Body of pancreas (tissue), 4 donors: Measurements from ENCODE around the gene STEAP1B. TPM values are rescaled to one million over a fixed set of nuclear protein-coding genes. Genes with fewer than 3 reads are reported as not detected.
"Not testable (repeated sequence)": the region's sequence is repeated elsewhere in the genome, so short reads cannot be mapped to it uniquely, and the experiment has no call there.

Experiments
- ATAC-seq: fragments of 150-250 bp; one replicate; pipeline ENCODE4 v1.9.1; 2016
- DNase-seq, 4 donors: peaks; one replicate each; pipeline ENCODE4 v3.0.0-alpha.2; 2019
- H3K27ac ChIP-seq, 4 donors: fragments of 200-600 bp; sonication (generic); 1 replicate in 3 of 4; 2 replicates in 1 of 4; pipeline versions ENCODE4 v1.5.1 to v1.6.1; 2016 to 2019; ENCODE audit warnings: mild to moderate bottlenecking in 1 of 4, mixed read lengths in 1 of 4, moderate library complexity in 1 of 4
- H3K27me3 ChIP-seq, 2 donors: fragments of 200-600 bp; sonication (generic); one replicate each; pipeline ENCODE4 v1.6.0; 2016; ENCODE audit warnings: mild to moderate bottlenecking in 1 of 2
- H3K36me3 ChIP-seq, 2 donors: fragments of 200-600 bp; sonication (generic); replicated peaks in 1 of 2; 2 replicates each; pipeline ENCODE4 v1.5.1; 2016; ENCODE audit warnings: low read depth in 2 of 2; ENCODE audit not compliant: insufficient read depth in 1 of 2
- H3K4me1 ChIP-seq: fragments of 200-600 bp; sonication (generic); one replicate; pipeline ENCODE4 v1.6.0; 2016
- H3K4me3 ChIP-seq, 2 donors: fragments of 200-600 bp; sonication (generic); 1 replicate in 1 of 2; 2 replicates in 1 of 2; pipeline ENCODE4 v1.5.1; 2016 to 2019
- H3K9me3 ChIP-seq, 3 donors: fragments of 200-600 bp; sonication (generic); 1 replicate in 2 of 3; 2 replicates in 1 of 3; pipeline ENCODE4 v1.5.1; 2016
- CTCF ChIP-seq, 7 experiments: fragments of 450-650 bp in 4 of 7; fragments of 200-600 bp in 3 of 7; sonication (generic) in 3 of 7; IDR thresholded peaks; one replicate each; pipeline ENCODE4 v1.5.1; 2016 to 2019; ENCODE audit warnings: antibody characterized with exemption in 7 of 7
- POLR2A ChIP-seq, 3 donors: fragments of 450-650 bp; IDR thresholded peaks; one replicate each; pipeline ENCODE4 v1.6.1; 2016; ENCODE audit warnings: antibody characterized with exemption in 3 of 3, mild to moderate bottlenecking in 2 of 3
- WGBS, 2 donors: methylation state at CpG; one replicate each; pipeline ENCODE4 v1.1.5; 2017; 5-methylcytosine and 5-hydroxymethylcytosine counted together
- intact Hi-C: fragments of 100-400 bp; cut with DNase I; formaldehyde crosslinking; loops from one replicate; pipeline ENCODE4 v1.15.1; 2023
- total RNA-seq, 2 donors: library from RNA; depleted of rRNA; stranded (reverse); fragments of >200 nt; gene quantifications; one replicate each; pipeline ENCODE4 v1.1.0, GENCODE V29; 2016

STEAP1B gene
- 1 to 10 TPM in 1 of 2 donors, not detected in 1; 1.3 TPM for total RNA-seq

- intact Hi-C loops, H3K9me3 ChIP-seq, H3K4me3 ChIP-seq, H3K27me3 ChIP-seq, H3K4me1 ChIP-seq, H3K36me3 ChIP-seq, H3K27ac ChIP-seq: not testable (repeated sequence)
- DNase-seq (peak; percentile 82 to 85 (median 84)), ATAC-seq (peak; percentile 93)
- TF ChIP-seq CTCF (IDR thresholded peaks at IDR 0.05), result peak; percentile 57 to 78 (median 74)
- 11 to 27% methylated on average over 18 to 45 of the region's 55 CpGs for WGBS, 2 donors
These were observed at the start of gene STEAP1B for GRCh38 chr7:22499888-22500689. TSS of gene STEAP1B (minus strand) at chr7:22500188. CDS start at chr7:22494855, 5,333 bp downstream.

- H3K9me3 ChIP-seq, result no peaks in the 10 kb centered on the region
- WGBS, 2 donors, result 74 to 86% methylated on average over 5 of the region's 5 CpGs
- H3K27me3 ChIP-seq, result peaks cover 0 to 7% of the 10 kb centered on the region in 2 donors
- no peak for ATAC-seq
- no peaks in the 10 kb centered on the region for H3K36me3 ChIP-seq
- no peak for DNase-seq
- H3K4me1 ChIP-seq, result peaks cover 10% of the 10 kb centered on the region
- intact Hi-C loops, result no loop called here
- TF ChIP-seq POLR2A (IDR thresholded peaks at IDR 0.05) (no peak), CTCF (IDR thresholded peaks at IDR 0.05) (no peak)
- H3K4me3 ChIP-seq, result no peak overlapping the region
- no peak overlapping the region for H3K27ac ChIP-seq
These were observed 49.1 kb upstream of the STEAP1B start for GRCh38 chr7:22549051-22549450.

- ATAC-seq, result no peak
- Histone ChIP-seq H3K4me3 (no peak overlapping the region), H3K27me3 (peaks cover 0 to 7% of the 10 kb centered on the region in 2 donors), H3K9me3 (no peaks in the 10 kb centered on the region), H3K27ac (no peak overlapping the region), H3K36me3 (no peaks in the 10 kb centered on the region), H3K4me1 (peaks cover 10% of the 10 kb centered on the region)
- intact Hi-C loops, result no loop called here
- DNase-seq, result no peak
- TF ChIP-seq CTCF (IDR thresholded peaks at IDR 0.05) (no peak), POLR2A (IDR thresholded peaks at IDR 0.05) (no peak)
- WGBS, 2 donors, result 58 to 70% methylated on average over 1 of the region's 1 CpG
These were observed 48.3 kb upstream of the STEAP1B start for GRCh38 chr7:22548313-22548712.

- H3K9me3 ChIP-seq, result no peaks in the 10 kb centered on the region
- DNase-seq (no peak), ATAC-seq (no peak)
- H3K36me3 ChIP-seq, result no peaks in the 10 kb centered on the region
- TF ChIP-seq CTCF (IDR thresholded peaks at IDR 0.05) (no peak), POLR2A (IDR thresholded peaks at IDR 0.05) (no peak)
- peaks cover 0 to 7% of the 10 kb centered on the region in 2 donors for H3K27me3 ChIP-seq
- 58 to 63% methylated on average over 3 of the region's 3 CpGs for WGBS, 2 donors
- intact Hi-C loops, result no loop called here
- no peak overlapping the region for H3K4me3 ChIP-seq
- peaks cover 10% of the 10 kb centered on the region for H3K4me1 ChIP-seq
- H3K27ac ChIP-seq, result no peak overlapping the region
These were observed 46.8 kb upstream of the STEAP1B start for GRCh38 chr7:22546769-22547168.

- no peak overlapping the region for H3K4me3 ChIP-seq
- intact Hi-C loops, result no loop called here
- H3K9me3 ChIP-seq, result no peaks in the 10 kb centered on the region
- no peaks in the 10 kb centered on the region for H3K36me3 ChIP-seq
- WGBS, 2 donors, result 55 to 65% methylated on average over 2 of the region's 2 CpGs
- no peak for ATAC-seq
- H3K27ac ChIP-seq, result no peak overlapping the region
- no peak for DNase-seq
- TF ChIP-seq POLR2A (IDR thresholded peaks at IDR 0.05) (no peak), CTCF (IDR thresholded peaks at IDR 0.05) (no peak)
- peaks cover 0 to 7% of the 10 kb centered on the region in 2 donors for H3K27me3 ChIP-seq
- H3K4me1 ChIP-seq, result peaks cover 10% of the 10 kb centered on the region
These were observed 45.5 kb upstream of the STEAP1B start for GRCh38 chr7:22545529-22545928.
